Natural killer cell (primary cell): Measurements from ENCODE around the gene BCL2. TPM values are rescaled to one million over a fixed set of nuclear protein-coding genes. Genes with fewer than 3 reads are reported as not detected.

ENCODE experiments used
- ATAC-seq, 3 donors: fragments of 150-1000 bp in 2 of 3; fragments of 200-7000 bp in 1 of 3; cut with Tn5 transposase; 1 replicate in 1 of 3; 2 replicates in 2 of 3; pipeline ENCODE4 v1.10.0; 2021; ENCODE audit warnings: mild to moderate bottlenecking in 2 of 3, moderate library complexity in 2 of 3
- DNase-seq, 2 donors: peaks; one replicate each; pipeline versions ENCODE4 v3.0.0 to v3.0.0-alpha.2; 2013 to 2021; ENCODE audit warnings: mixed read lengths in 1 of 2
- H3K27ac ChIP-seq: one replicate; pipeline ENCODE4 v1.5.1; 2013; ENCODE audit warnings: mild to moderate bottlenecking, low read length
- H3K27me3 ChIP-seq: one replicate; pipeline ENCODE4 v1.6.1; 2013; ENCODE audit warnings: low read length; ENCODE audit not compliant: control insufficient read depth, insufficient read depth
- H3K36me3 ChIP-seq: one replicate; pipeline ENCODE4 v1.6.1; 2013; ENCODE audit warnings: low read length; ENCODE audit not compliant: control insufficient read depth, insufficient read depth
- H3K4me1 ChIP-seq: one replicate; pipeline ENCODE4 v1.6.1; 2013; ENCODE audit warnings: low read length; ENCODE audit not compliant: control insufficient read depth, insufficient read depth
- H3K4me3 ChIP-seq: one replicate; pipeline ENCODE4 v1.5.1; 2013; ENCODE audit warnings: low read length
- H3K9me3 ChIP-seq: one replicate; pipeline ENCODE4 v1.6.1; 2013; ENCODE audit warnings: low read length; ENCODE audit not compliant: control insufficient read depth, insufficient read depth
- H3K27ac Mint-ChIP-seq, 2 donors: one replicate each; pipeline ENCODE4 v1.8.0; 2022; ENCODE audit warnings: mild to moderate bottlenecking in 2 of 2, mixed read lengths in 2 of 2, moderate library complexity in 1 of 2
- H3K27me3 Mint-ChIP-seq, 2 donors: one replicate each; pipeline ENCODE4 v1.8.0; 2022; ENCODE audit warnings: low read depth in 2 of 2, mixed read lengths in 2 of 2
- H3K36me3 Mint-ChIP-seq: one replicate; pipeline ENCODE4 v1.8.0; 2022; ENCODE audit warnings: mixed read lengths
- H3K4me1 Mint-ChIP-seq, 2 donors: one replicate each; pipeline ENCODE4 v1.8.0; 2022; ENCODE audit warnings: mixed read lengths in 2 of 2
- H3K4me3 Mint-ChIP-seq: one replicate; pipeline ENCODE4 v1.8.0; 2022; ENCODE audit warnings: mild to moderate bottlenecking, moderate library complexity, mixed read lengths
- H3K9me3 Mint-ChIP-seq, 2 donors: one replicate each; pipeline ENCODE4 v1.8.0; 2022; ENCODE audit warnings: mixed read lengths in 2 of 2
- WGBS: methylation state at CpG from one replicate; pipeline ENCODE4 v1.1.7; 2013; ENCODE audit warnings: missing lambda C conversion rate; ENCODE audit not compliant: insufficient coverage; 5-methylcytosine and 5-hydroxymethylcytosine counted together
- intact Hi-C: fragments of 100-400 bp; cut with micrococcal nuclease; formaldehyde crosslinking; loops from one replicate; pipeline ENCODE4 v1.14.2; 2022
- total RNA-seq, 4 donors: library from RNA; stranded (reverse); fragments of 120-200 nt in 1 of 4; gene quantifications; one replicate each; pipeline versions ENCODE4 v1.2.3 to v1.2.4, GENCODE V29; 2013 to 2022
- TF ChIP-seq, protein P1 (sequence below): fragments of 200-600 bp; IDR thresholded peaks from one replicate; pipeline ENCODE4 v1.8.0; 2022; ENCODE audit warnings: antibody characterized with exemption

The BCL2 gene
- total RNA-seq, 3 donors from 2014 or later (not counting 1 experiment from before 2014, with no cell fraction given): 28.2 to 64.2 (median 33.4) TPM

DNA sequence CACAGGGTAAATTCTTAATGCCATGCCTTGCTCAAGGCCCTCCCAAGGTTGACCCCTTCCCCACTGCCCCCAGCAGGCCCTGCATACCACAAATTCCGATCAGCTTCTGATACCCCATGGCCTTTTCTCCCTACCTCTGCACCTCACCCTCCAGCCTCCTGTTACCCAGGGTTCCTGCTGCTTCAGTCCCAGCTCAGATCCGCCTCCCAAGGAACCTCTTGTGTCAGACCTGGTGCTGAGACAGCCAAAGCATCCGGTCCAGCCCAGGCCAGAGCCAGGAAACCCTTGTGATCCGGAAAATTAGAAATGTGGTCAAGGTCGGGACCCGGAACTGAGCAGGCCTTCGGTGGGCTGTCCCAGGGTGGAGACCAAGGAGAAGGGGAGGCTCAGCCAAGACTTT lies 231.3 kb downstream of the BCL2 start:
- no peak overlapping the region for H3K4me3 ChIP-seq
- no peaks in the 10 kb centered on the region for H3K27me3 ChIP-seq
- DNase-seq (no peak), ATAC-seq (no peak)
- no peaks in the 10 kb centered on the region for H3K9me3 ChIP-seq
- H3K9me3 Mint-ChIP-seq: no peaks in the 10 kb centered on the region
- intact Hi-C loops: no loop called here
- TF ChIP-seq, protein P1, sequence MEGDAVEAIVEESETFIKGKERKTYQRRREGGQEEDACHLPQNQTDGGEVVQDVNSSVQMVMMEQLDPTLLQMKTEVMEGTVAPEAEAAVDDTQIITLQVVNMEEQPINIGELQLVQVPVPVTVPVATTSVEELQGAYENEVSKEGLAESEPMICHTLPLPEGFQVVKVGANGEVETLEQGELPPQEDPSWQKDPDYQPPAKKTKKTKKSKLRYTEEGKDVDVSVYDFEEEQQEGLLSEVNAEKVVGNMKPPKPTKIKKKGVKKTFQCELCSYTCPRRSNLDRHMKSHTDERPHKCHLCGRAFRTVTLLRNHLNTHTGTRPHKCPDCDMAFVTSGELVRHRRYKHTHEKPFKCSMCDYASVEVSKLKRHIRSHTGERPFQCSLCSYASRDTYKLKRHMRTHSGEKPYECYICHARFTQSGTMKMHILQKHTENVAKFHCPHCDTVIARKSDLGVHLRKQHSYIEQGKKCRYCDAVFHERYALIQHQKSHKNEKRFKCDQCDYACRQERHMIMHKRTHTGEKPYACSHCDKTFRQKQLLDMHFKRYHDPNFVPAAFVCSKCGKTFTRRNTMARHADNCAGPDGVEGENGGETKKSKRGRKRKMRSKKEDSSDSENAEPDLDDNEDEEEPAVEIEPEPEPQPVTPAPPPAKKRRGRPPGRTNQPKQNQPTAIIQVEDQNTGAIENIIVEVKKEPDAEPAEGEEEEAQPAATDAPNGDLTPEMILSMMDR: no peak
- H3K27ac ChIP-seq: no peak overlapping the region
- H3K36me3 ChIP-seq: no peaks in the 10 kb centered on the region
- H3K4me3 Mint-ChIP-seq: no peak overlapping the region
- no peak overlapping the region for H3K27ac Mint-ChIP-seq
- H3K27me3 Mint-ChIP-seq: peaks cover 0 to 8% of the 10 kb centered on the region in 2 donors
- no peaks in the 10 kb centered on the region for H3K4me1 Mint-ChIP-seq
- no peaks in the 10 kb centered on the region for H3K36me3 Mint-ChIP-seq
- WGBS: 81% methylated on average over 7 of the region's 7 CpGs
- H3K4me1 ChIP-seq: no peaks in the 10 kb centered on the region

DNA sequence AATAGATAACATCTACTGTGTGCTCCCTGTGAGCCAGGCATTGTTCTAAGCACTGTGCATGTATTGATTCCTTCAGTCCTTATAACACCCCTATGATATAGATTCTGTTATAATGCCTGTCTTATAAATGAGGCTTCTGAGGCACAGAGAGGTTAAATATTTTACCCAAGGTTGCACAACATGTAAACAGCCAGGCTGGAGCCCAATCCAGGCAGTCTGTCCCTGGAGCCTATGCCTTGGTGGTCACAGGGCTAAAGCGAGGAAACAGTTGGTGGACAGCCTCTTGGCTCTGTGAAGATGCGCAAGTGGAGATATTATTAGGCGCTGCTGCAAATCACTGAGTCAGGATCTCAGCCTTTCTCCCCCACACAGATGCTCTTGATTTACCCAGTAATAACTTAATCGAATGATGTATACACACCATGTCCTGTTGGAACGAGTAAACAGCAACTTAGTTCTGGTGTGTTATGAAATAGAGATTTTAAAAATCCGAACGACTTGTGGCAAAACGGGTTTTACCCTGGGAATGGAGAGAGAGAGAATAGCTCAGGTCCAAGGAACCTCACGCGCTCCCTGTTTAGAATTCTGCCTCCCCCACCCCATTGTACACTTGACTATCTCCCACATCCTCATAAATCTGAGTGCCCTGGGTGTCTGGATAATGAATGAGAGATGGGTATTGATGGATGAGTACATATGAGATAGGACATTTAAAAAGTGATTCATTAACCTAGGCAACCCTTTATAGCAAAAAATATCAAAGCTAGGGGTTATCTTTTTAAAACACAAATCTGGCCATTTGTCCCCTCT lies 231.9 kb downstream of the BCL2 start:
- Mint-ChIP-seq H3K27me3 (peaks cover 0 to 8% of the 10 kb centered on the region in 2 donors), H3K4me3 (no peak overlapping the region), H3K9me3 (no peaks in the 10 kb centered on the region), H3K27ac (no peak overlapping the region), H3K36me3 (no peaks in the 10 kb centered on the region), H3K4me1 (no peaks in the 10 kb centered on the region)
- ATAC-seq (no peak), DNase-seq (no peak)
- Histone ChIP-seq H3K27ac (no peak overlapping the region), H3K27me3 (no peaks in the 10 kb centered on the region), H3K4me3 (no peak overlapping the region), H3K4me1 (no peaks in the 10 kb centered on the region), H3K9me3 (no peaks in the 10 kb centered on the region), H3K36me3 (no peaks in the 10 kb centered on the region)
- 79% methylated on average over 6 of the region's 10 CpGs for WGBS
- intact Hi-C loops: no loop called here
- TF ChIP-seq, protein P1: no peak

DNA sequence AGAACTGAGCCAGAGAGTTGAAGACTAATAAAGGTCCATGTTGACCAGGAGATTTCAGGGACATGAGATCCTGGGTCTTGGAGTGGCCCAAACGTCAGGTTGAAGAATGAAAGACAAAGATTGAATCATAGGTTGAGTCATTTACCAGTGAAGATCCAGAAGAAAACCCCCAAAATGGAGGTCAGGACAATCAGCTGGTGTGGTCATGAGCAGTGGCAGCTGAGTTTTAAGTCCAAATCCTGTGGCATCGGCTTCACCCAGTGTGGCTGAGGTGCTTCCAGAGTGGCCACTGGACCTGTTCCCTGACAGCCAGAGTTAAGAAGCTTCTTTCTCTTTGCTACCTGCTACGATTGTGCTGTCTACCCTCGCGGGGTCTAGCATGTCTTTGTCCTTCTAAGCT lies 234.0 kb downstream of the BCL2 start:
- no peaks in the 10 kb centered on the region for H3K27me3 ChIP-seq
- no peak overlapping the region for H3K27ac ChIP-seq
- no peak for DNase-seq
- WGBS: 89% methylated on average over 5 of the region's 5 CpGs
- no peaks in the 10 kb centered on the region for H3K36me3 Mint-ChIP-seq
- peaks cover 0 to 8% of the 10 kb centered on the region in 2 donors for H3K27me3 Mint-ChIP-seq
- H3K4me3 ChIP-seq: no peak overlapping the region
- H3K4me1 ChIP-seq: no peaks in the 10 kb centered on the region
- no peaks in the 10 kb centered on the region for H3K9me3 ChIP-seq
- H3K4me3 Mint-ChIP-seq: no peak overlapping the region
- TF ChIP-seq, protein P1: no peak
- H3K4me1 Mint-ChIP-seq: no peaks in the 10 kb centered on the region
- no peaks in the 10 kb centered on the region for H3K36me3 ChIP-seq
- ATAC-seq: no peak
- intact Hi-C loops: no loop called here
- no peaks in the 10 kb centered on the region for H3K9me3 Mint-ChIP-seq
- H3K27ac Mint-ChIP-seq: no peak overlapping the region

DNA sequence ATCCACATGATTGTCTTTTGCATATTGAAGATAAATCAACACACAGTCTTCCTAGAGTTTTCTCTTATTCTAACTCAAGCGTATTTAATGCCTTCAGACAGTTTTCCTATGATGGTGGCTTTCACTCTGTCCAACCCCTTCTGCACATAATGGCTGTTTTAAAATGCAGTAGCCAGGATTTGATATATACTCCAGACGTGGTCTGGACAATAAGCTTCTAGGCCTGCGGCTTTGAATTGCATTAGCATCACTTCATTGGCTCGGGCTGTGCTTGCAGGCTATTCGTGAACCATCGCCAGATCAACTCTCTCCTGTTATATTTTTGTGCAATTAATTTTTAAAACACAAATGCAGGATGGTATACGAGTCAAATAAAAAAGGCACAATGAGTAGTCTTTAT lies 235.3 kb downstream of the BCL2 start:
- no peak overlapping the region for H3K27ac Mint-ChIP-seq
- no peak for ATAC-seq
- Histone ChIP-seq H3K36me3 (no peaks in the 10 kb centered on the region), H3K4me1 (no peaks in the 10 kb centered on the region), H3K27ac (no peak overlapping the region), H3K4me3 (no peak overlapping the region), H3K27me3 (no peaks in the 10 kb centered on the region), H3K9me3 (no peaks in the 10 kb centered on the region)
- H3K9me3 Mint-ChIP-seq: peaks cover 4 to 5% of the 10 kb centered on the region in 2 donors
- no peak for DNase-seq
- H3K27me3 Mint-ChIP-seq: peaks cover 0 to 10% of the 10 kb centered on the region in 2 donors
- H3K36me3 Mint-ChIP-seq: peaks cover 8% of the 10 kb centered on the region
- 91% methylated on average over 6 of the region's 7 CpGs for WGBS
- peaks cover 0 to 1% of the 10 kb centered on the region in 2 donors for H3K4me1 Mint-ChIP-seq
- H3K4me3 Mint-ChIP-seq: no peak overlapping the region
- intact Hi-C loops: no loop called here
- TF ChIP-seq, protein P1: no peak
